ENCODE data around the gene TSC1. TPM values are rescaled to one million over a fixed set of nuclear protein-coding genes. Genes with fewer than 3 reads are reported as not detected.

The TSC1 gene
- total RNA-seq, 1 donor: 68.4 TPM

GRCh38 chr9:132894346-132894745, 50.1 kb downstream of the TSC1 start:
- Histone ChIP-seq H2AFZ (ENCODE audit: low read length) (no peak overlapping the region), H3K9me3 (ENCODE audit: low read depth, low read length) (no peaks in the 10 kb centered on the region), H3K27ac (ENCODE audit: low read depth, low read length) (no peak overlapping the region), H3K27me3 (ENCODE audit: insufficient read depth, low read length) (no peaks in the 10 kb centered on the region), H3K4me2 (ENCODE audit: insufficient read depth, low read length) (no peak overlapping the region), H4K20me1 (ENCODE audit: insufficient read depth, low read length) (no peaks in the 10 kb centered on the region), H3K36me3 (ENCODE audit: insufficient read depth, low read length) (peaks cover 27% of the 10 kb centered on the region), H3K4me1 (ENCODE audit: insufficient read depth, low read length) (no peaks in the 10 kb centered on the region), H3K79me2 (ENCODE audit: insufficient read depth, low read length) (no peaks in the 10 kb centered on the region), H3K4me3 (ENCODE audit: insufficient read depth, low read length) (no peak overlapping the region)
- no peak for DNase-seq (ENCODE audit: insufficient read length, low spot score, missing footprints)
- TF ChIP-seq CTCF (IDR thresholded peaks at IDR 0.05; ENCODE audit: extremely low read depth, low read depth, low read length): no peak

GRCh38 chr9:132892400-132892799, 52.0 kb downstream of the TSC1 start:
- no peak overlapping the region for H3K4me2 ChIP-seq (ENCODE audit: insufficient read depth, low read length)
- no peaks in the 10 kb centered on the region for H3K9me3 ChIP-seq (ENCODE audit: low read depth, low read length)
- peaks cover 22% of the 10 kb centered on the region for H3K36me3 ChIP-seq (ENCODE audit: insufficient read depth, low read length)
- no peak for TF ChIP-seq CTCF (IDR thresholded peaks at IDR 0.05; ENCODE audit: extremely low read depth, low read depth, low read length)
- H3K27me3 ChIP-seq (ENCODE audit: insufficient read depth, low read length): no peaks in the 10 kb centered on the region
- H4K20me1 ChIP-seq (ENCODE audit: insufficient read depth, low read length): no peaks in the 10 kb centered on the region
- no peaks in the 10 kb centered on the region for H3K4me1 ChIP-seq (ENCODE audit: insufficient read depth, low read length)
- H2AFZ ChIP-seq (ENCODE audit: low read length): no peak overlapping the region
- no peaks in the 10 kb centered on the region for H3K79me2 ChIP-seq (ENCODE audit: insufficient read depth, low read length)
- H3K27ac ChIP-seq (ENCODE audit: low read depth, low read length): no peak overlapping the region
- DNase-seq (ENCODE audit: insufficient read length, low spot score, missing footprints): no peak
- no peak overlapping the region for H3K4me3 ChIP-seq (ENCODE audit: insufficient read depth, low read length)

GRCh38 chr9:132888151-132888550, 56.3 kb downstream of the TSC1 start:
- Histone ChIP-seq H3K4me3 (ENCODE audit: insufficient read depth, low read length) (no peak overlapping the region), H2AFZ (ENCODE audit: low read length) (no peak overlapping the region), H3K4me2 (ENCODE audit: insufficient read depth, low read length) (no peak overlapping the region), H3K27me3 (ENCODE audit: insufficient read depth, low read length) (no peaks in the 10 kb centered on the region), H3K36me3 (ENCODE audit: insufficient read depth, low read length) (peaks cover 3% of the 10 kb centered on the region), H3K9me3 (ENCODE audit: low read depth, low read length) (no peaks in the 10 kb centered on the region), H3K79me2 (ENCODE audit: insufficient read depth, low read length) (no peaks in the 10 kb centered on the region), H3K27ac (ENCODE audit: low read depth, low read length) (no peak overlapping the region), H3K4me1 (ENCODE audit: insufficient read depth, low read length) (no peaks in the 10 kb centered on the region), H4K20me1 (ENCODE audit: insufficient read depth, low read length) (no peaks in the 10 kb centered on the region)
- no peak for TF ChIP-seq CTCF (IDR thresholded peaks at IDR 0.05; ENCODE audit: extremely low read depth, low read depth, low read length)
- DNase-seq (ENCODE audit: insufficient read length, low spot score, missing footprints): no peak

- peak; percentile 6 for DNase-seq (ENCODE audit: insufficient read length, low spot score, missing footprints)
- Histone ChIP-seq H3K4me1 (ENCODE audit: insufficient read depth, low read length) (no peaks in the 10 kb centered on the region), H3K27me3 (ENCODE audit: insufficient read depth, low read length) (no peaks in the 10 kb centered on the region), H4K20me1 (ENCODE audit: insufficient read depth, low read length) (no peaks in the 10 kb centered on the region), H3K27ac (ENCODE audit: low read depth, low read length) (no peak overlapping the region), H3K4me3 (ENCODE audit: insufficient read depth, low read length) (no peak overlapping the region), H2AFZ (ENCODE audit: low read length) (no peak overlapping the region), H3K79me2 (ENCODE audit: insufficient read depth, low read length) (no peaks in the 10 kb centered on the region), H3K36me3 (ENCODE audit: insufficient read depth, low read length) (no peaks in the 10 kb centered on the region), H3K4me2 (ENCODE audit: insufficient read depth, low read length) (no peak overlapping the region), H3K9me3 (ENCODE audit: low read depth, low read length) (no peaks in the 10 kb centered on the region)
- no peak for TF ChIP-seq CTCF (IDR thresholded peaks at IDR 0.05; ENCODE audit: extremely low read depth, low read depth, low read length)
These were observed 57.0 kb downstream of the TSC1 start for GRCh38 chr9:132887181-132888120.

Measured in osteoblast (primary cell).